Liver (tissue), 3 donors: ENCODE results near the gene KRT9.
"Not testable (repeated sequence)": the region's sequence is repeated elsewhere in the genome, so short reads cannot be mapped to it uniquely, and the experiment has no call there.

ENCODE experiments used
- EGR1 ChIP-seq, 2 donors: IDR thresholded peaks; 2 replicates each; pipeline ENCODE4 v1.6.1; 2016 to 2018; ENCODE audit warnings: antibody characterized with exemption in 2 of 2, low read depth in 2 of 2
- GABPA ChIP-seq, 2 donors: IDR thresholded peaks in 1 of 2; conservative IDR thresholded peaks in 1 of 2; 2 replicates each; pipeline ENCODE4 v1.6.1; 2016; ENCODE audit warnings: antibody characterized with exemption in 2 of 2, mild to moderate bottlenecking in 1 of 2, moderate library complexity in 1 of 2
- JUND ChIP-seq, 2 donors: IDR thresholded peaks; 2 replicates each; pipeline ENCODE4 v1.6.1; 2016; ENCODE audit warnings: antibody characterized with exemption in 2 of 2
- MAX ChIP-seq: IDR thresholded peaks from 2 replicates; pipeline ENCODE4 v1.6.1; 2016; ENCODE audit warnings: antibody characterized with exemption
- RAD21 ChIP-seq, 2 donors: IDR thresholded peaks; 2 replicates each; pipeline ENCODE4 v1.6.1; 2016; ENCODE audit warnings: antibody characterized with exemption in 2 of 2, mild to moderate bottlenecking in 2 of 2
- SP1 ChIP-seq: IDR thresholded peaks from 2 replicates; pipeline ENCODE4 v1.6.1; 2018; ENCODE audit warnings: antibody characterized with exemption, mild to moderate bottlenecking
- TAF1 ChIP-seq: conservative IDR thresholded peaks from 2 replicates; pipeline ENCODE4 v1.6.1; 2016; ENCODE audit warnings: antibody characterized with exemption, mild to moderate bottlenecking
- YY1 ChIP-seq: IDR thresholded peaks from 2 replicates; pipeline ENCODE4 v1.6.1; 2016; ENCODE audit warnings: antibody characterized with exemption, mild to moderate bottlenecking
- TF ChIP-seq, protein P1 (sequence below): fragments of 150-350 bp; IDR thresholded peaks from 2 replicates; pipeline ENCODE4 v1.5.1; 2017; ENCODE audit warnings: improper control_type of control experiment, low read depth, low read length; ENCODE audit not compliant: missing input control
- TF ChIP-seq, protein P2 (sequence below): IDR thresholded peaks from 2 replicates; pipeline ENCODE4 v1.6.1; 2016; ENCODE audit warnings: antibody characterized with exemption, mild to moderate bottlenecking
- TF ChIP-seq, protein P3 (sequence below): IDR thresholded peaks from 2 replicates; pipeline ENCODE4 v1.6.1; 2016; ENCODE audit warnings: antibody characterized with exemption
- TF ChIP-seq, protein P4 (sequence below): IDR thresholded peaks from 2 replicates; pipeline ENCODE4 v1.6.1; 2016; ENCODE audit warnings: antibody characterized with exemption
- donor health status: healthy.
- donor health status: healthy.

DNA sequence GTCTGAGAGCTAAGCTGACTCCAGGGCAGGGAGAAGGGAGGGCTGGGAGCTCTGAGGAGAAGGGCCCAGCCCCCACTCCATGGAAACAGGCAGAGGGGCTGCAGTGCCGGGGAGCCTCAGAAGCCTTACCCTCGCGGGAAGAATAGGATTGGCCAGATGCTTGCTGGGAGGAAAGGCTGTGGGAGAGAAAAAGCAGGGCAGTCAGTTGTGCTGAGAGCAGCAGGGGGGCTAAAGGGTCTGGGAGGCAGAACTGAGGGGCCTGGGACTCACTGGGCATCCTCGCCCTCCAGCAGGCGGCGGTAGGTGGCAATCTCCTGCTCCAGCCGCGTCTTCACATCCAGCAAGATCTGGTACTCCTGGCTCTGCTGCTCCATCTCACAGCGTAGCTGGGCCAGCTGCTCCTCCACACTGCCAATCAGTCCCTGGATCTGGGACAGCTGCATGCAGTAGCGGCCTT is 38.2 kb upstream of the KRT9 start:
- TF ChIP-seq, protein P1, sequence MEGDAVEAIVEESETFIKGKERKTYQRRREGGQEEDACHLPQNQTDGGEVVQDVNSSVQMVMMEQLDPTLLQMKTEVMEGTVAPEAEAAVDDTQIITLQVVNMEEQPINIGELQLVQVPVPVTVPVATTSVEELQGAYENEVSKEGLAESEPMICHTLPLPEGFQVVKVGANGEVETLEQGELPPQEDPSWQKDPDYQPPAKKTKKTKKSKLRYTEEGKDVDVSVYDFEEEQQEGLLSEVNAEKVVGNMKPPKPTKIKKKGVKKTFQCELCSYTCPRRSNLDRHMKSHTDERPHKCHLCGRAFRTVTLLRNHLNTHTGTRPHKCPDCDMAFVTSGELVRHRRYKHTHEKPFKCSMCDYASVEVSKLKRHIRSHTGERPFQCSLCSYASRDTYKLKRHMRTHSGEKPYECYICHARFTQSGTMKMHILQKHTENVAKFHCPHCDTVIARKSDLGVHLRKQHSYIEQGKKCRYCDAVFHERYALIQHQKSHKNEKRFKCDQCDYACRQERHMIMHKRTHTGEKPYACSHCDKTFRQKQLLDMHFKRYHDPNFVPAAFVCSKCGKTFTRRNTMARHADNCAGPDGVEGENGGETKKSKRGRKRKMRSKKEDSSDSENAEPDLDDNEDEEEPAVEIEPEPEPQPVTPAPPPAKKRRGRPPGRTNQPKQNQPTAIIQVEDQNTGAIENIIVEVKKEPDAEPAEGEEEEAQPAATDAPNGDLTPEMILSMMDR: not testable (repeated sequence)
- not testable (repeated sequence) for TF ChIP-seq TAF1; GABPA (IDR thresholded peaks at IDR 0.05 in 1 of 2, conservative IDR thresholded peaks at IDR 0.05 in 1 of 2); JUND (IDR thresholded peaks at IDR 0.05); YY1; MAX; SP1; EGR1 (IDR thresholded peaks at IDR 0.05; ENCODE audit: low read depth in 2 of 2); RAD21 (IDR thresholded peaks at IDR 0.05)
- TF ChIP-seq, protein P2, sequence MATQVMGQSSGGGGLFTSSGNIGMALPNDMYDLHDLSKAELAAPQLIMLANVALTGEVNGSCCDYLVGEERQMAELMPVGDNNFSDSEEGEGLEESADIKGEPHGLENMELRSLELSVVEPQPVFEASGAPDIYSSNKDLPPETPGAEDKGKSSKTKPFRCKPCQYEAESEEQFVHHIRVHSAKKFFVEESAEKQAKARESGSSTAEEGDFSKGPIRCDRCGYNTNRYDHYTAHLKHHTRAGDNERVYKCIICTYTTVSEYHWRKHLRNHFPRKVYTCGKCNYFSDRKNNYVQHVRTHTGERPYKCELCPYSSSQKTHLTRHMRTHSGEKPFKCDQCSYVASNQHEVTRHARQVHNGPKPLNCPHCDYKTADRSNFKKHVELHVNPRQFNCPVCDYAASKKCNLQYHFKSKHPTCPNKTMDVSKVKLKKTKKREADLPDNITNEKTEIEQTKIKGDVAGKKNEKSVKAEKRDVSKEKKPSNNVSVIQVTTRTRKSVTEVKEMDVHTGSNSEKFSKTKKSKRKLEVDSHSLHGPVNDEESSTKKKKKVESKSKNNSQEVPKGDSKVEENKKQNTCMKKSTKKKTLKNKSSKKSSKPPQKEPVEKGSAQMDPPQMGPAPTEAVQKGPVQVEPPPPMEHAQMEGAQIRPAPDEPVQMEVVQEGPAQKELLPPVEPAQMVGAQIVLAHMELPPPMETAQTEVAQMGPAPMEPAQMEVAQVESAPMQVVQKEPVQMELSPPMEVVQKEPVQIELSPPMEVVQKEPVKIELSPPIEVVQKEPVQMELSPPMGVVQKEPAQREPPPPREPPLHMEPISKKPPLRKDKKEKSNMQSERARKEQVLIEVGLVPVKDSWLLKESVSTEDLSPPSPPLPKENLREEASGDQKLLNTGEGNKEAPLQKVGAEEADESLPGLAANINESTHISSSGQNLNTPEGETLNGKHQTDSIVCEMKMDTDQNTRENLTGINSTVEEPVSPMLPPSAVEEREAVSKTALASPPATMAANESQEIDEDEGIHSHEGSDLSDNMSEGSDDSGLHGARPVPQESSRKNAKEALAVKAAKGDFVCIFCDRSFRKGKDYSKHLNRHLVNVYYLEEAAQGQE: not testable (repeated sequence)
- TF ChIP-seq, protein P3, sequence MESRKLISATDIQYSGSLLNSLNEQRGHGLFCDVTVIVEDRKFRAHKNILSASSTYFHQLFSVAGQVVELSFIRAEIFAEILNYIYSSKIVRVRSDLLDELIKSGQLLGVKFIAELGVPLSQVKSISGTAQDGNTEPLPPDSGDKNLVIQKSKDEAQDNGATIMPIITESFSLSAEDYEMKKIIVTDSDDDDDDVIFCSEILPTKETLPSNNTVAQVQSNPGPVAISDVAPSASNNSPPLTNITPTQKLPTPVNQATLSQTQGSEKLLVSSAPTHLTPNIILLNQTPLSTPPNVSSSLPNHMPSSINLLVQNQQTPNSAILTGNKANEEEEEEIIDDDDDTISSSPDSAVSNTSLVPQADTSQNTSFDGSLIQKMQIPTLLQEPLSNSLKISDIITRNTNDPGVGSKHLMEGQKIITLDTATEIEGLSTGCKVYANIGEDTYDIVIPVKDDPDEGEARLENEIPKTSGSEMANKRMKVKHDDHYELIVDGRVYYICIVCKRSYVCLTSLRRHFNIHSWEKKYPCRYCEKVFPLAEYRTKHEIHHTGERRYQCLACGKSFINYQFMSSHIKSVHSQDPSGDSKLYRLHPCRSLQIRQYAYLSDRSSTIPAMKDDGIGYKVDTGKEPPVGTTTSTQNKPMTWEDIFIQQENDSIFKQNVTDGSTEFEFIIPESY: not testable (repeated sequence)
- TF ChIP-seq, protein P4, sequence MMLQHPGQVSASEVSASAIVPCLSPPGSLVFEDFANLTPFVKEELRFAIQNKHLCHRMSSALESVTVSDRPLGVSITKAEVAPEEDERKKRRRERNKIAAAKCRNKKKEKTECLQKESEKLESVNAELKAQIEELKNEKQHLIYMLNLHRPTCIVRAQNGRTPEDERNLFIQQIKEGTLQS: not testable (repeated sequence)
